HepG2 (cell line): ENCODE data around the gene ARFGAP3. TPM values are rescaled to one million over a fixed set of nuclear protein-coding genes. Genes with fewer than 3 reads are reported as not detected.

ENCODE experiments used
- BATF2 ChIP-seq: sonication (generic); formaldehyde crosslinking; IDR thresholded peaks from 2 replicates; pipeline ENCODE4 v1.8.0; 2022; ENCODE audit warnings: mild to moderate bottlenecking, missing genetic modification reagents, moderate library complexity
- BCL6 ChIP-seq: IDR thresholded peaks from 2 replicates; pipeline ENCODE4 v1.6.1; 2016; ENCODE audit warnings: missing genetic modification reagents, missing compliant biosample characterization
- CBX1 ChIP-seq: IDR thresholded peaks from one replicate; pipeline ENCODE4 v1.6.1; 2016; ENCODE audit warnings: antibody characterized with exemption, low read depth
- CHD4 ChIP-seq: fragments of 200-600 bp; sonication (generic); IDR thresholded peaks from 2 replicates; pipeline ENCODE4 v1.7.0; 2017; ENCODE audit warnings: mild to moderate bottlenecking, low read length, borderline replicate concordance
- CREB1 ChIP-seq, 2 experiments: fragments of 450-650 bp in 1 of 2; IDR thresholded peaks; 2 replicates each; pipeline ENCODE4 v1.6.1; 2016 to 2017; ENCODE audit warnings: control low read depth in 1 of 2, mild to moderate bottlenecking in 1 of 2, missing compliant biosample characterization in 1 of 2, missing genetic modification characterization in 1 of 2
- GATA4 ChIP-seq: sonication (generic); IDR thresholded peaks from 2 replicates; pipeline ENCODE4 v1.6.1; 2016; ENCODE audit warnings: antibody characterized with exemption, low read depth, borderline replicate concordance
- HNF4G ChIP-seq, 2 experiments: sonication (generic) in 1 of 2; formaldehyde crosslinking in 1 of 2; IDR thresholded peaks; 2 replicates each; pipeline versions ENCODE4 v1.4.0 to v1.6.1; 2011 to 2020; ENCODE audit warnings: borderline replicate concordance in 2 of 2, low read depth in 2 of 2, mild to moderate bottlenecking in 2 of 2, low read length in 1 of 2, missing genetic modification reagents in 1 of 2, moderate library complexity in 1 of 2
- MIER3 ChIP-seq: IDR thresholded peaks from 2 replicates; pipeline ENCODE4 v1.6.1; 2016; ENCODE audit warnings: missing compliant biosample characterization, borderline replicate concordance
- MLLT10 ChIP-seq: sonication (generic); formaldehyde crosslinking; IDR thresholded peaks from 2 replicates; pipeline ENCODE4 v1.4.0; 2020; ENCODE audit warnings: missing genetic modification reagents
- NFYC ChIP-seq: IDR thresholded peaks from 2 replicates; pipeline ENCODE4 v1.6.1; 2016; ENCODE audit warnings: missing genetic modification reagents, missing compliant biosample characterization
- PCBP2 ChIP-seq: fragments of 200-400 bp; formaldehyde crosslinking; optimal IDR thresholded peaks from 2 replicates; pipeline ENCODE3; 2018; ENCODE audit warnings: low read length, low read depth; ENCODE audit not compliant: poor library complexity, severe bottlenecking
- RXRB ChIP-seq: IDR thresholded peaks from 2 replicates; pipeline ENCODE4 v1.6.1; 2016; ENCODE audit warnings: borderline replicate concordance, missing genetic modification reagents, missing compliant biosample characterization
- SAP130 ChIP-seq: IDR thresholded peaks from 2 replicates; pipeline ENCODE4 v1.6.1; 2016; ENCODE audit warnings: low read depth
- XBP1 ChIP-seq: sonication (generic); formaldehyde crosslinking; IDR thresholded peaks from 2 replicates; pipeline ENCODE4 v1.5.0; 2020; ENCODE audit warnings: missing genetic modification reagents
- ZBTB3 ChIP-seq: sonication (generic); formaldehyde crosslinking; IDR thresholded peaks from 2 replicates; pipeline ENCODE4 v1.4.0; 2020; ENCODE audit warnings: low read depth, mild to moderate bottlenecking, moderate library complexity, missing genetic modification reagents, borderline replicate concordance
- ZBTB8A ChIP-seq: sonication (generic); formaldehyde crosslinking; IDR thresholded peaks from 2 replicates; pipeline ENCODE4 v1.4.0; 2020; ENCODE audit warnings: mild to moderate bottlenecking, low read depth, missing genetic modification reagents, borderline replicate concordance
- ZFP62 ChIP-seq: sonication (generic); formaldehyde crosslinking; IDR thresholded peaks from 2 replicates; pipeline ENCODE4 v1.4.0; 2020; ENCODE audit warnings: missing genetic modification reagents
- ZNF281 ChIP-seq: sonication (generic); formaldehyde crosslinking; IDR thresholded peaks from 2 replicates; pipeline ENCODE4 v1.4.0; 2020; ENCODE audit warnings: missing genetic modification reagents, borderline replicate concordance
- ZNF44 ChIP-seq: sonication (generic); formaldehyde crosslinking; IDR thresholded peaks from 2 replicates; pipeline ENCODE4 v1.5.1; 2020; ENCODE audit warnings: mild to moderate bottlenecking, missing genetic modification reagents
- ZNF441 ChIP-seq: sonication (generic); formaldehyde crosslinking; IDR thresholded peaks from 2 replicates; pipeline ENCODE4 v1.7.0; 2021; ENCODE audit warnings: missing genetic modification reagents, borderline replicate concordance
- ZNF549 ChIP-seq: sonication (generic); formaldehyde crosslinking; IDR thresholded peaks from 2 replicates; pipeline ENCODE4 v1.5.0; 2020; ENCODE audit warnings: missing genetic modification reagents
- ZNF562 ChIP-seq: sonication (generic); formaldehyde crosslinking; IDR thresholded peaks from 2 replicates; pipeline ENCODE4 v1.8.0; 2022; ENCODE audit warnings: missing genetic modification reagents, borderline replicate concordance
- ZNF589 ChIP-seq: sonication (generic); formaldehyde crosslinking; conservative IDR thresholded peaks from 2 replicates; pipeline ENCODE4 v1.8.0; 2022; ENCODE audit warnings: mild to moderate bottlenecking, moderate library complexity, missing genetic modification reagents
- ZNF605 ChIP-seq: sonication (generic); formaldehyde crosslinking; IDR thresholded peaks from 2 replicates; pipeline ENCODE4 v1.8.0; 2022; ENCODE audit warnings: mild to moderate bottlenecking, missing genetic modification reagents
- ZNF629 ChIP-seq: sonication (generic); formaldehyde crosslinking; conservative IDR thresholded peaks from 2 replicates; pipeline ENCODE4 v1.5.0; 2020; ENCODE audit warnings: missing genetic modification reagents
- ZSCAN21 ChIP-seq: sonication (generic); formaldehyde crosslinking; IDR thresholded peaks from 2 replicates; pipeline ENCODE4 v1.8.0; 2022; ENCODE audit warnings: mild to moderate bottlenecking, missing genetic modification reagents, moderate library complexity, borderline replicate concordance
- polyA plus RNA-seq, 8 experiments: library from polyadenylated mRNA; depleted of rRNA in 3 of 8; stranded (reverse) in 7 of 8; unstranded in 1 of 8; fragments of >200 nt; fragmentation: Illumina TruSeq in 4 of 8; extraction: Trizol in 4 of 8; gene quantifications; 2 replicates each; pipeline versions ENCODE4 v1.2.1 to v1.2.3, GENCODE V29; 2011 to 2016; ENCODE audit warnings: low read depth in 4 of 8, missing spikeins in 1 of 8, mixed read lengths in 1 of 8; ENCODE audit not compliant: insufficient read depth in 1 of 8
- total RNA-seq, 5 experiments: library from RNA; depleted of rRNA; stranded (reverse); fragments of >200 nt; fragmentation: Illumina TruSeq; extraction: Trizol; gene quantifications; 2 replicates each; pipeline ENCODE4 v1.2.3, GENCODE V29; 2016; ENCODE audit warnings: low read depth in 1 of 5
- TF ChIP-seq, protein P1 (sequence below): sonication (generic); formaldehyde crosslinking; IDR thresholded peaks from 2 replicates; pipeline ENCODE4 v1.4.0; 2020; ENCODE audit warnings: missing genetic modification reagents

The ARFGAP3 gene
- total and polyA plus RNA-seq, 2 of the 13 experiments (the other 11 are each of a cell fraction or from before 2014, with no cell fraction given) = 41.7 to 61.6 TPM

DNA sequence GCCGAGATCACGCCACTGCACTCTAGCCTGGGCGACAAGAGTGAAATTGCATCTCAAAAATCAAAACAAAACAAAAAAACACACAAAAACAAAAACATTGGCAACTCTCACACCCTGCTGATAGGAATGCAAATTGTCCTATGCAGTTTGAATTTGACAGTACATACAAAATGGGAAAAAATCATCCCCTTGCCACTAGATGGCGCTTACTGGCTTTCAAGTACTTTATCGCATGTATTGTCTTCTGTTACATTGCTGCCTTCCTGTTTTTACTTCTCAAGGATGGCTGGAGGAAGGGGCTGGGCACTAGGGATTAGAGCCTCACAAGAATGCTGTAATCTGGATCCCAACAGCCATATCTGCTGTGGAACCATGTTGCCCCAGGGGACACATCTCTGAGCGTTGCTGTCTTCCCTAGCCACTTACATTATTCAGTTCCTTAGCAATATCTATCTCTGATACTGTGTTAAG lies 77.0 kb downstream of the ARFGAP3 start (continued):
- no peak for TF ChIP-seq BATF2 (CRISPR knock-in tag)
- peak; percentile 57; the same call in 1 of the 2 replicates for TF ChIP-seq SAP130 (CRISPR knock-in tag)
- no peak for TF ChIP-seq ZNF629 (CRISPR knock-in tag)
- no peak; the same call in 1 of the 2 replicates for TF ChIP-seq MIER3
- TF ChIP-seq HNF4G (IDR thresholded peaks at IDR 0.05; ENCODE audit: borderline replicate concordance, low read depth, low read length) = no peak
- no peak for TF ChIP-seq HNF4G (CRISPR knock-in tag; IDR thresholded peaks at IDR 0.05; ENCODE audit: borderline replicate concordance, low read depth)
- TF ChIP-seq NFYC (CRISPR knock-in tag) = no peak
- no peak for TF ChIP-seq ZNF549 (CRISPR knock-in tag)
- peak; percentile 62; the same call in 1 of the 2 replicates for TF ChIP-seq RXRB (CRISPR knock-in tag)
- no peak for TF ChIP-seq CBX1
- no peak for TF ChIP-seq BCL6
- TF ChIP-seq, protein P1, sequence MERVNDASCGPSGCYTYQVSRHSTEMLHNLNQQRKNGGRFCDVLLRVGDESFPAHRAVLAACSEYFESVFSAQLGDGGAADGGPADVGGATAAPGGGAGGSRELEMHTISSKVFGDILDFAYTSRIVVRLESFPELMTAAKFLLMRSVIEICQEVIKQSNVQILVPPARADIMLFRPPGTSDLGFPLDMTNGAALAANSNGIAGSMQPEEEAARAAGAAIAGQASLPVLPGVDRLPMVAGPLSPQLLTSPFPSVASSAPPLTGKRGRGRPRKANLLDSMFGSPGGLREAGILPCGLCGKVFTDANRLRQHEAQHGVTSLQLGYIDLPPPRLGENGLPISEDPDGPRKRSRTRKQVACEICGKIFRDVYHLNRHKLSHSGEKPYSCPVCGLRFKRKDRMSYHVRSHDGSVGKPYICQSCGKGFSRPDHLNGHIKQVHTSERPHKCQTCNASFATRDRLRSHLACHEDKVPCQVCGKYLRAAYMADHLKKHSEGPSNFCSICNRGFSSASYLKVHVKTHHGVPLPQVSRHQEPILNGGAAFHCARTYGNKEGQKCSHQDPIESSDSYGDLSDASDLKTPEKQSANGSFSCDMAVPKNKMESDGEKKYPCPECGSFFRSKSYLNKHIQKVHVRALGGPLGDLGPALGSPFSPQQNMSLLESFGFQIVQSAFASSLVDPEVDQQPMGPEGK (CRISPR knock-in tag) = peak; percentile 10; the same call in 1 of the 2 replicates
- TF ChIP-seq ZSCAN21 (CRISPR knock-in tag) = no peak
- TF ChIP-seq CHD4 = no peak
- no peak for TF ChIP-seq ZBTB8A
- TF ChIP-seq ZNF589 (CRISPR knock-in tag) = no peak
- no peak for TF ChIP-seq XBP1
- no peak for TF ChIP-seq PCBP2
- no peak for TF ChIP-seq MLLT10 (CRISPR knock-in tag)
- no peak for TF ChIP-seq ZFP62 (CRISPR knock-in tag)
- no peak for TF ChIP-seq ZNF605 (CRISPR knock-in tag)
- no peak for TF ChIP-seq ZNF44 (CRISPR knock-in tag)
- no peak for TF ChIP-seq GATA4
- no peak for TF ChIP-seq ZNF281
- no peak for TF ChIP-seq CREB1 (IDR thresholded peaks at IDR 0.05)
- no peak for TF ChIP-seq CREB1 (CRISPR knock-in tag; IDR thresholded peaks at IDR 0.05)
- no peak for TF ChIP-seq ZNF441 (CRISPR knock-in tag)
- no peak for TF ChIP-seq ZBTB3
- no peak for TF ChIP-seq ZNF562
